Measurements from ENCODE around the gene TRPC4.

Gene TRPC4

GRCh38 chr13:37709318-37709717 lies 160.3 kb downstream of the TRPC4 start:
- no peak for DNase-seq

- DNase-seq = no peak
Measured at GRCh38 chr13:37707739-37708500, 161.7 kb downstream of the TRPC4 start.

- DNase-seq = peak; percentile 95
Measured at GRCh38 chr13:37706041-37706440, 163.5 kb downstream of the TRPC4 start.

GRCh38 chr13:37701972-37702371 lies 167.6 kb downstream of the TRPC4 start:
- no peak for DNase-seq

GRCh38 chr13:37701306-37701705 lies 168.3 kb downstream of the TRPC4 start:
- DNase-seq = no peak

GRCh38 chr13:37700887-37701286 lies 168.7 kb downstream of the TRPC4 start:
- DNase-seq = no peak

- no peak for DNase-seq
Measured at GRCh38 chr13:37695200-37695599, 174.4 kb downstream of the TRPC4 start.

GRCh38 chr13:37690361-37690760 lies 179.2 kb downstream of the TRPC4 start:
- no peak for DNase-seq

- DNase-seq = no peak
Measured at GRCh38 chr13:37686501-37686900, 183.1 kb downstream of the TRPC4 start.

GRCh38 chr13:37685206-37685605 lies 184.4 kb downstream of the TRPC4 start:
- peak; percentile 16 for DNase-seq

- no peak for DNase-seq
Measured at GRCh38 chr13:37682496-37682895, 187.1 kb downstream of the TRPC4 start.

- no peak for DNase-seq
Measured at GRCh38 chr13:37681281-37682032, 188.1 kb downstream of the TRPC4 start.

- DNase-seq = no peak
Measured at GRCh38 chr13:37680137-37680536, 189.4 kb downstream of the TRPC4 start.

GRCh38 chr13:37679043-37679442 lies 190.5 kb downstream of the TRPC4 start:
- DNase-seq = no peak

GRCh38 chr13:37669845-37670244 lies 199.7 kb downstream of the TRPC4 start:
- no peak for DNase-seq

GRCh38 chr13:37667702-37668101 lies 201.9 kb downstream of the TRPC4 start:
- DNase-seq = peak; percentile 82

GRCh38 chr13:37666036-37666435 lies 203.5 kb downstream of the TRPC4 start:
- no peak for DNase-seq

GRCh38 chr13:37665420-37665819 lies 204.2 kb downstream of the TRPC4 start:
- DNase-seq = no peak

GRCh38 chr13:37663724-37664123 lies 205.8 kb downstream of the TRPC4 start:
- DNase-seq = no peak

- DNase-seq = no peak
Measured at GRCh38 chr13:37662624-37663023, 206.9 kb downstream of the TRPC4 start.

- no peak for DNase-seq
Measured at GRCh38 chr13:37657956-37658355, 211.6 kb downstream of the TRPC4 start.

GRCh38 chr13:37657134-37657533 lies 212.4 kb downstream of the TRPC4 start:
- no peak for DNase-seq

- no peak for DNase-seq
Measured at GRCh38 chr13:37656247-37656940, 213.2 kb downstream of the TRPC4 start.

GRCh38 chr13:37652596-37652995 lies 217.0 kb downstream of the TRPC4 start:
- DNase-seq = no peak
